Epithelial cell of prostate (primary cell): ENCODE data around the gene CTDSPL.
"Not testable (repeated sequence)": the region's sequence is repeated elsewhere in the genome, so short reads cannot be mapped to it uniquely, and the experiment has no call there.

ENCODE experiments used
- DNase-seq: peaks from one replicate; pipeline ENCODE4 v3.0.0-alpha.2; 2011; ENCODE audit warnings: low read depth, low spot score
- H3K27ac ChIP-seq: fragments of 450-650 bp; 2 replicates; pipeline ENCODE4 v1.5.1; 2017; ENCODE audit warnings: mild to moderate bottlenecking

Gene CTDSPL

GRCh38 chr3:38027466-38028465 lies 166.1 kb downstream of the CTDSPL start:
- H3K27ac ChIP-seq: peak overlapping the region; percentile 96
- DNase-seq: no peak

GRCh38 chr3:38028621-38029361 lies 167.1 kb downstream of the CTDSPL start:
- H3K27ac ChIP-seq: peak overlapping the region; percentile 96

DNA sequence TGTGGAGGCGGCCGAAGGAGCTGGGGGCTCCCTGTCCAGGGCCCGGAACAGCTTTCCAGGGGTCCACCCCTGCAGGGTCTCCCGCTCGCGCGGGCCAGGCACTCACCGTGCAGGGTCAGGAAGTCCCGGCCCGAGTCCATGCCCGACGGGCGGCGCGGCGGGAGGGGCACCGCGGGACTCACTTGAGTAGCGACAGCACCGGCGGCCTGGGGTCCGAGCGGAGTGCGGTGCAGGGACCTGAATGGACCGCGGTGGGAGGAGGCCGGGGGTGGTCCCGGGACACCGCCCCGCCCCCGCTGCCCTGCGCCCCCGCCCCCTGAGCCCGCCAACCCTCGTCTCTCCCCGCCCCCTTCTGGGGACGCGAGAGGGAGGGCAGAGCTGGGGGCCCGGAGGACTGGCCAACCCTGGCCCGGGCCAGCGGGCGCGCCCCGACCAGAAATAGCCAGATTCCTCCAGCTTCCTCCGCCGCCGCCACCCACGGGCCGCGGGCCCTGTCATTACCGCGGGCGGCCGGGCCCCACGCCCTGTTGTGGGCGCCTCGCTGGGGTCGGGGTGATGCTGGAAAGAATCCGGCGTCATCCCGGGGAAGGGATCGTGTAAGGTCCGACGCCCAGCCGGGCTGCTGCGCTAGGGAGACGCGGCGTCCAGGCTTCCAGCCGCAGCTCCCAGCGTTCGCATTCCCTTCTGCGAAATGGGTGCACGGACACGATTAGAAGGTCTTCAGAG lies 167.9 kb downstream of the CTDSPL start, which contains the start of gene PLCD1:
TSS of gene PLCD1 (minus strand) at position 243 of the 726 bp plus-strand sequence. CDS start at position 140, 103 bp downstream.
- DNase-seq: no peak
- peak within 1 kb of the TSS; percentile 96 for H3K27ac ChIP-seq

More at GRCh38 chr3:38028621-38029361, 167.1 kb downstream of the CTDSPL start:
- no peak for DNase-seq

- peak overlapping the region; percentile 96 for H3K27ac ChIP-seq
- DNase-seq: no peak
These were observed 168.7 kb downstream of the CTDSPL start for GRCh38 chr3:38030126-38031021.

- peak; percentile 85 for DNase-seq
- H3K27ac ChIP-seq: peak overlapping the region; percentile 96
These were observed 169.6 kb downstream of the CTDSPL start for GRCh38 chr3:38031022-38031994.

GRCh38 chr3:38032328-38032865 lies 170.7 kb downstream of the CTDSPL start:
- no peak for DNase-seq
- H3K27ac ChIP-seq: peak overlapping the region; percentile 96

DNA sequence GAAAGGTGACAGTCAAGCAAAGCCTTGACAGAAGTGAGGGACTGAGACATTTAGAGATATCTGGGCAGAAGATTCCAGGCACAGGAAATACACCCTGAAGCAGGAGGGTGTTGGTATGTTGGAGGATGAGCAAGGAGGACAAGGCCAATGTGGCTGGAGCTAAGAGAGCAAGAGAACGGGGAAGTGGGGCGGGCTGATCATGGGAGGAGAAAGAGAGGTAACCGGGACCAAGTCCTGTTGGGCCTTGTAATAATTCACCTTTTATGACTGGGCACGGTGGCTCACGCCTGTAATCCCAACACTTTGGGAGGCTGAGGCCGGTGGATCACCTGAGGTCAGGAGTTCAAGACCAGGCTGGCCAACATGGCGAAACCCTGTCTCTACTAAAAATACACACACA lies 171.9 kb downstream of the CTDSPL start:
- H3K27ac ChIP-seq, DNase-seq: not testable (repeated sequence)
